Choroid plexus epithelial cell (primary cell): Measurements from ENCODE around the gene ZNF215.

Experiments
- DNase-seq: peaks from one replicate; pipeline ENCODE4 v3.0.0-alpha.2; 2010; ENCODE audit warnings: low read depth
- H3K4me3 ChIP-seq: 2 replicates; pipeline ENCODE4 v1.5.1; 2011; ENCODE audit warnings: low read depth, mild to moderate bottlenecking, control low read depth, low read length, moderate library complexity
- TF ChIP-seq, protein P1 (sequence below): conservative IDR thresholded peaks from 2 replicates; pipeline ENCODE4 v1.5.1; 2011; ENCODE audit warnings: low read depth, mild to moderate bottlenecking, control low read depth, inconsistent platforms, low read length, moderate library complexity

Gene ZNF215

DNA sequence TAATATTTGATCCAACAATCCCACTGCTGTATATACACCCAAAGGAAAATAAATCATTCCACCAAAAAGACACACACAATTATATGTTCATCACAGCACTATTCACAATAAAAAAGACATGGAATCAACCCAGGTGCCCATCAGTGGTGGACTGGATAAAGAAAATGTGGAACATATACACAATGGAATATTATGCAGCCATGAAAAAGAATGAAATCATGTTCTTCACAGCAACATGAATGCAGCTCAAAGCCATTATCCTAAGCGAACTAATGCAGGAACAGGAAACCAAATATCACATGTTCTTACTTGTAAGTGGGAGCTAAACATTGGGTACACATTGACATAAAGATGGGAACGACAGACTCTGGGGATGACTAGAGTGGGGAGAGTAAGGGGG lies 6.5 kb upstream of the ZNF215 start:
- DNase-seq = no peak
- TF ChIP-seq, protein P1, sequence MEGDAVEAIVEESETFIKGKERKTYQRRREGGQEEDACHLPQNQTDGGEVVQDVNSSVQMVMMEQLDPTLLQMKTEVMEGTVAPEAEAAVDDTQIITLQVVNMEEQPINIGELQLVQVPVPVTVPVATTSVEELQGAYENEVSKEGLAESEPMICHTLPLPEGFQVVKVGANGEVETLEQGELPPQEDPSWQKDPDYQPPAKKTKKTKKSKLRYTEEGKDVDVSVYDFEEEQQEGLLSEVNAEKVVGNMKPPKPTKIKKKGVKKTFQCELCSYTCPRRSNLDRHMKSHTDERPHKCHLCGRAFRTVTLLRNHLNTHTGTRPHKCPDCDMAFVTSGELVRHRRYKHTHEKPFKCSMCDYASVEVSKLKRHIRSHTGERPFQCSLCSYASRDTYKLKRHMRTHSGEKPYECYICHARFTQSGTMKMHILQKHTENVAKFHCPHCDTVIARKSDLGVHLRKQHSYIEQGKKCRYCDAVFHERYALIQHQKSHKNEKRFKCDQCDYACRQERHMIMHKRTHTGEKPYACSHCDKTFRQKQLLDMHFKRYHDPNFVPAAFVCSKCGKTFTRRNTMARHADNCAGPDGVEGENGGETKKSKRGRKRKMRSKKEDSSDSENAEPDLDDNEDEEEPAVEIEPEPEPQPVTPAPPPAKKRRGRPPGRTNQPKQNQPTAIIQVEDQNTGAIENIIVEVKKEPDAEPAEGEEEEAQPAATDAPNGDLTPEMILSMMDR = no peak
- no peak overlapping the region for H3K4me3 ChIP-seq

DNA sequence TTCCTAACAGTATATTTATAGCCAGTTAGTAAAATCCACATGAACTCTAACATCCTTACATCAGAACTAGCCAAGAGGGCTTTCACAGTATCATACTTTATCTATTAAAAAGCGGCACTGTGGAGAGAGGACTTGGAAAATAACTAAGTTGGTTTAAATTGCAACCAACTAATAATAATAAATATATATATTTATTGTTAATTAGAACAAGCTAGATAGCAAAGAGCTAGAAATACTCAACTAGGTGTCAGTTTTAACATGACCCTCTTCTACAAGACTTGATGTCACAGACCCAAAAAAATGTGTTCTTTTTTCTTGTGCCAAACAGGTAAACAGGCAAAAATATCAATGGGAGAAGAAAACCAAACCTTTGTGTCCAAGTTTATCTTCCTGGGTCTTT lies 5.5 kb upstream of the ZNF215 start, which contains the start of gene OR2D3:
TSS of gene OR2D3 (plus strand) at position 301 of the 400 bp plus-strand sequence. CDS start at position 301, 0 bp downstream.
- no peak within 1 kb of the TSS for H3K4me3 ChIP-seq
- TF ChIP-seq, protein P1 = no peak
- no peak for DNase-seq

DNA sequence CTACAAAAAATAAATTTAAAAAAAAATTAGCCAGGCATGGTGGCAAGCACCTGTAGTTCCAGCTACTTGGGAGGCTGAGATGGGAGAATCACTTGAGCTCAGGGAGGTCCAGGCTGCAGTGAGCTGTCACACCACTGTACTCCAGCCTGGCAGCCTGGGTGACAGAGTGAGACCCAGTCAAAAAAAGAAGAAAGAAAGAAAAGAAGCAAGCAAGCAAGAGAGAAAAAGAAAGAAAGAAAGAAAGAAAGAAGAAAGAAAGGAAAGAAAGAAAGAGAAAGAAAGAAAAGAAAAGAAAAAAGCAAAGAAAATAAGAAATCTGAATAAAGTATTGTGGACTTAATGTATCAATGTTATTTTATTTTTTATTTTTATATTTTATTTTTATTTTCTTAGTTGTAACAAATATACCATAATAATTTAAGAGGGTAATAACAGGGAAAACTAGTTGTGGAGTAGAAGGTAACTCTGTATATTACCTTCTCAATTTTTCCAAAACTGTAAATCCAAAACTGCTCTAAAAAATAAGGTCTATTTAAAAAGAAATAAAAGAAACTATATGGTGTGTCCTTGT lies 1.1 kb upstream of the ZNF215 start:
- TF ChIP-seq, protein P1 = no peak
- no peak for DNase-seq
- H3K4me3 ChIP-seq = no peak overlapping the region

DNA sequence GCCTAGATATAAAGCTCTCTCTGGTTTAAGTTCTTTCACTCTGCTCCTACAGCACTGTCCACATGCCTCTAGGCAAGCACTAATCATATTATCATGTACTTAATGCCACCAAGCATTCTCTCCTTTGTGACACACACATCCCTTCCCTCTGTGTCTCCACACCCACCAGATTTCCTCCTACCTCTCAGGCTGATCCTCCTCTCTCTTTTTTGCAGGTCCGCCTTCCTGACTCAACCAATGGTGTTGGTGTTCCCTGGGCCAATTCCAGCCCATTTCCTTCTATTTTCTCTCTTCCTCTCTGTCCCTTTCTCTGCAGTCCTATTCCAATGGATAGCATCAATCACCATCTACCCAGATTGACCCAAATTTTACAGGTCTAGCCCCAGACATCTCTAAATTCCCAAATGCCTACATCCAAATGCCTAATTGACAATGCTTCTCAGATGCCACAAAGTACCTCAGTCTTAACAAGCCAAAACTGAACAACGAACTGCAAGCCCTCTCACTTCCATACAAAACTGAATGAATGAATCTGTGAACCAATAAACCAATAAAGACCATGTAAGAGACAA lies 504 bp upstream of the ZNF215 start:
- TF ChIP-seq, protein P1 = no peak
- H3K4me3 ChIP-seq = peak overlapping the region; percentile 73
- DNase-seq = peak; percentile 20

DNA sequence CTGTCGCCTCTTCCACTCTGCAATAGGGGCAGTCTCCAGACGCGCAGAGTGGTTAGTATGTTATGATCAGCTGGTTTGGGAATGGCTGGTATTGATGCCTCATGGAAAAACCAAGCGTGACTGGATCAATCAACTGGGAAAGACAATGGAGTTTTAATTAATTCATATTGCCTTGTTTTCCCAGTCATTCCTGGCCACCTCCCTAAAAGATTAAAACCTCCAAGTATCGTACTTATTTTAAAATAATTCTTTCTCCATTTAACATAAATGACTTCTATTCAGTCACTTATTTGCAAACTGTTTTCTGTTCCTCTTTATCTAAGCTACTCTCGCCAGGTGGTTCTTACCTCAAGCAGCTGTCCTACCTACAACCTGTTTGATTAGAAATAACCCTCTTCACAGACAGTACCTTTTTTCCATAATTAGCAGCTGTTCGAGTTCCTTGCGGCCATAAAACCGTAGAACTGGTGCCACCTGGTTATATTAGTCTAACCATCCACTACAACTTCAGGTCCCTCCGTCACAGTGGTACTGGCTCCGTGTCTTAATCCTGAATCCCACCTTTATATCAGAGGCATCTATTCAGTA lies 898 bp downstream of the ZNF215 start:
- no peak for DNase-seq
- TF ChIP-seq, protein P1 = no peak
- H3K4me3 ChIP-seq = peak overlapping the region; percentile 73

DNA sequence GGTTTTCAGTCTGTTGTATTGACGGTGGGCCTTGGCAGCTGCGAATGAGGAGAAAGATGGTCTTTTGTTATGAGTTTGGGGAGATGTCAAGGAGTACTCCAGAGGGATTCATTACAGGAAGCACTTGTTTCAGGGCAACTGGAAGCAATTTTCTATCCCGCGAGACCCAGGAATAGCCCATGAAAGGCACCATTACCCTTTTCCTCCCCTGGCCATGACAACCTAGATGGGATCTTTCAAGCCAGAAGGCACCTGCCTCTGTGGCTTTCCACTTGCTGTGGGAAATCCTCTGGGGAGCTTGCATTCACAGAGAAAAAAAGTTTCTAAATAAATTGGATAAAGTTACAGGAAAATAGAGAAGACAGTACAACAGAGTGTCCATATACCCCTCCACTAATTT lies 2.7 kb downstream of the ZNF215 start:
- H3K4me3 ChIP-seq = no peak overlapping the region
- no peak for DNase-seq
- TF ChIP-seq, protein P1 = no peak
